Stimulated activated CD8-positive, alpha-beta memory T cell treated with anti-CD3 and anti-CD28 coated beads, Interleukin-12 subunit alpha, Interleukin-12 subunit beta, amount 100 ng/mL, for 24 hours (primary cell): Measurements from ENCODE around the gene CDKN1C.
"Not testable (repeated sequence)": the region's sequence is repeated elsewhere in the genome, so short reads cannot be mapped to it uniquely, and the experiment has no call there.

ENCODE experiments used
- DNase-seq: peaks from one replicate; pipeline ENCODE4 v3.0.0-alpha.2; 2020; ENCODE audit errors: extremely low read depth

Gene CDKN1C

DNA sequence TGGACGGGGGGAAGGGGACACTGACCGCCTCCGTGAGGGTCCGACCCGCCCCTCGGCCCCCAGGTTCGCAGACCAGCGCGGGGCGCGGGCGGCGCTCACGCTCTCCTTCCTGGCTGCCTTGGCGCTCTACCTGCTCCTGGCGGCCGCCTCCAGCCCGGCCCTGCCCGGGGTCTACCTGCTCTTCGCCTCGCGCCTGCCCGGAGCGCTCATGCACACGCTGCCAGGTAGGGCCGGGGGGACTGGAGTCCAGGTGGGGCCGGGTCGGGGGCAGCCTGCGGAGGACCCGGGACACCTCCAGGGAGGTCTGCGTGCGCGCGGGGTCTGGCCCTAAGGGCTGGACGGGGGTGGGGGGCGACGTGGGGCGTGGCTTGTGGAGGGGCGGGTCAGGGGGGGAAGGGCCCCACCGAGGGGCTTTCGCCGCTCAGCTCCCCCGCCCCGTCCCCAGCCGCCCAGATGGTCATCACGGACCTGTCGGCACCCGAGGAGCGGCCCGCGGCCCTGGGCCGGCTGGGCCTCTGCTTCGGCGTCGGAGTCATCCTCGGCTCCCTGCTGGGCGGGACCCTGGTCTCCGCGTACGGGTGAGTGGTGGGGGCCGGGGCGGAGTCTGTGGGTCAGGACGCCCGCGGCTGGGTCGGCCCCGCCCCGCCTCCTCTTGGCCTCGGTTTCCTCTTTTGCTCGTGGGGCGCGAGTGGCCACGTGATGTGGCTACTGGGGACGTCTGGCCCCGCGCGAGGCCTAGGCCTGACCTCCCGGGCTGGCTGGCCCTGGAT is 23.7 kb upstream of the CDKN1C start:
- DNase-seq: no peak

DNA sequence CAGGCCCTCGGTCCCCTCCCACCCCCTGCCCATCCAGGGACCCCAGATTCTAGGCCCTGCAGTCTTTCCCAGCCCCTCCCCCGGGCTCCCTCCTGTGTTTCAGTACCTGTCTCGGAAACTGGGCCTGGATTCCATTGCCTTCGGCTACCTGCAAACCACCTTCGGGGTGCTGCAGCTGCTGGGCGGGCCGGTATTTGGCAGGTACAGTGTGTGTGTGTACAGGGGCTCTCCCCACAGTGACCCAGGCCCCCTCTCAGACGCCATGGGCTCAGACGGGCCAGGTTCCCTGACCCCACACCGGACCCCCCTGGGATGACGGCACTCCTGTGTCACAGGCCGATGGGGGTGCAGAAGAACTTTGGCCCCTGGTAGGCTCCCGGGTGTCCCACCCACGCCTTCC is 22.6 kb upstream of the CDKN1C start:
- no peak for DNase-seq

DNA sequence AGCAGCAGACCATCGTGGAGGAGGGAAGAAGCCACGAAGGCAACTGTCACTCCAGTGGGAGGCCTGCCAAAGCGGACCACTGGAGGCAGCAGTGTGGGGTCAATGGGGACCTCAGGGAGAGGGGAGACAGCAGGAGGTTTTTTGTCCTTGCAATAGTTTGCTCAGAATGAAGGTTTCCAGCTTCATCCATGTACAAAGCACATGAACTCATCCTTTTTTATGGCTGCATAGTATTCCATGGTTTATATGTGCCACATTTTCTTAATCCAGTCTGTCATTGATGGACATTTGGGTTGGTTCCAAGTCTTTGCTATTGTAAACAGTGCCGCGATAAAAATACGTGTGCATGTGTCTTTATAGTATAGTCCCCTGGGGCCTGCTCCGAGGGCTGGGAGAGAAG is 19.7 kb upstream of the CDKN1C start:
- DNase-seq: not testable (repeated sequence)

DNA sequence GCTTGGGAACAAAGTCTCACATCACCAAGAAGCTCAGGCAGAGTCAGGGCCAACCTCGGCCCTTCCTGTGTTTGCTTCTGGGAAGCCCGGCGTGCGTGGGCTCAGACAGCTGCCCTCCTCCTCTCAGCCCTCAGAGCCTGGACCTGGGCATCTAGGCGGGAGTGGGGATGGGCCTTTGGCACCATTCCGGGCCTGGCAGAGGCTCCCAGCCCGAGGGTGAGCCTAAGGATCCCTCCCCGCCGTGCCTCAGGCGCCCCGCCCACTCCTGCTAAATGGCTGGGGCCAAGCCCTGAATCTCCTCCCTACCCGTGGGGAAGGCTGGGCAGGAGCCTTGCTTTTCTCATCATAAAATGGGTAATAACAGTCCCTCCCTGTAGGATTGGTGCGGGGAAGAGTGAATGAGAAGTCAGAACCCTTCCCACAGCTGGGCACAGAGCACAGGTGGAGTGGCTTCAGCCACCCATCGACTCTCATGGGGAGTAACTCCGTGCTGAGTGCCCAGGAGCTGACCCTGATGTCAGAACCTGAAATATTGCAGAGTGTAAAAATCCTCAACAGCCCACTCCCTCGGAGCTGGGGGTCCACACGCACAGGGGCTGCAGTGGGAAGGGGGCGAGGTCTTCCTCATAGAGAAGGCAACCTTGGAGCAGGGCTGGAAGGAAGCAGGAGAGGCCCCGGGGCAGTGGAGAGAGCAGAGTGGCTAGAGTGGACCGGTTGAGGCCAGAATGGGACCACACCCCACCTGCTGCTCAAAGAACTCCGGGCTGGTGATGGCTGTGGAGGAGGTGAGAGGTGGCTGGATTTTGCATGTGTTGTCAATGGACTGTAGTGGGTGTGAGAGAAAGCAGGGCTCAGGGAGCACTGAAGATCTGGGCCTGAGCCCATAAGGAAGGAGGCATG is 18.8 kb upstream of the CDKN1C start:
- no peak for DNase-seq

DNA sequence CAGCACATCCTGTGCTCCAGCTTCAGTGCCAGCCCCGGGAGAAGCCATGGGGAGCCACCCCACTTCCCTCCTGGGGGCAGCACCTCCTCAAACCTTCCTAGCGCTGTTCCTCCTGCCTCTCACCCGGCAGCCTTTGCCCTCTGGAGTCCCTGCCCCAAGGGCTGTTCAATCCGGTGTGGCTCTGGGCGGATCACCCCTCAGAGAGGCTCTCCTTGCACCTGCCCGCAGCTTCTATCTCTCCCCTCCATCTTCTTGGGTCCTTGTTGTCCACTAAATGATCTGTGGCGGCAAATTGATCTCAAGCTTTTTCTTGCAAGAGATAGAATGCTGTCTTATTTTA is 18.1 kb upstream of the CDKN1C start:
- no peak for DNase-seq

DNA sequence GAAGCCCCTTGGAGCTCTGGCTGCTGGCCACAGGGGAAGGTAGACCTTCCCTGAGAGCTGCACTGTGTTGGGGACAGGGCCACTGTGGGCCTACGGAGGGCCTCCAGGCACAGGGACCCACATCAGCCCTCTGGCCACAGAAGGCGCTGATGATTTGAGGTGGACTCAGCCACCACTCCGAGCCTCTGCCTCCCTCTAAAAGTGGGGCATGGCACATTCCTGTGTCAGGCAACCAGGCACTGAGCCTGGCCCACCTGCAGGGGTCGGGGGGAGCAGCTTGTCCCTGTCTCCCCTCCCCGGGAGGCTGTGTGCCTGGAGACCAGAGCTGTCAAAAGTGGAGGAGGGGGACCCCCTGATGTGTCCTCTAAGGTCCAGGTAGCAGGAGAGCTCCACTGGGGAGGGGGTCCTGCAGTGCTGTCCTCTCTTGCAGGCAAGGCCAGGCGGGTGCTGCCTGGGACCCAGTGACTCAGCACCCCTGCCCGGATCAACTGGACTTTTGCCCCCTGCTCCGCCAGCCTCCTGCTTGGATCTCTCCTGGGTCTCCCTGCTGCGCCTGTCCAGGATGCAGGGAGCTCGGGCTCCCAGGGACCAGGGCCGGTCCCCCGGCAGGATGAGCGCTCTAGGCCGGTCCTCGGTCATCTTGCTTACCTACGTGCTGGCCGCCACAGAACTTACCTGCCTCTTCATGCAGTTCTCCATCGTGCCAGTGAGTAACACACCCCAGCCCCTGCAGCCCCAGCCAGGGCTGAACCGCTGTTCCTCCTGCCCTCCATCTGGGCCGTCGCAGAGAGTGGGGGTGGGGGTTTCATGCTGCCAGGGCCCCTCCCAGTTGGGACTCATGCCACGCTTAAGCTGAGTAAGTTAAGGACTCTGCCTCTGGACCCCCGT is 17.5 kb upstream of the CDKN1C start:
- no peak for DNase-seq

DNA sequence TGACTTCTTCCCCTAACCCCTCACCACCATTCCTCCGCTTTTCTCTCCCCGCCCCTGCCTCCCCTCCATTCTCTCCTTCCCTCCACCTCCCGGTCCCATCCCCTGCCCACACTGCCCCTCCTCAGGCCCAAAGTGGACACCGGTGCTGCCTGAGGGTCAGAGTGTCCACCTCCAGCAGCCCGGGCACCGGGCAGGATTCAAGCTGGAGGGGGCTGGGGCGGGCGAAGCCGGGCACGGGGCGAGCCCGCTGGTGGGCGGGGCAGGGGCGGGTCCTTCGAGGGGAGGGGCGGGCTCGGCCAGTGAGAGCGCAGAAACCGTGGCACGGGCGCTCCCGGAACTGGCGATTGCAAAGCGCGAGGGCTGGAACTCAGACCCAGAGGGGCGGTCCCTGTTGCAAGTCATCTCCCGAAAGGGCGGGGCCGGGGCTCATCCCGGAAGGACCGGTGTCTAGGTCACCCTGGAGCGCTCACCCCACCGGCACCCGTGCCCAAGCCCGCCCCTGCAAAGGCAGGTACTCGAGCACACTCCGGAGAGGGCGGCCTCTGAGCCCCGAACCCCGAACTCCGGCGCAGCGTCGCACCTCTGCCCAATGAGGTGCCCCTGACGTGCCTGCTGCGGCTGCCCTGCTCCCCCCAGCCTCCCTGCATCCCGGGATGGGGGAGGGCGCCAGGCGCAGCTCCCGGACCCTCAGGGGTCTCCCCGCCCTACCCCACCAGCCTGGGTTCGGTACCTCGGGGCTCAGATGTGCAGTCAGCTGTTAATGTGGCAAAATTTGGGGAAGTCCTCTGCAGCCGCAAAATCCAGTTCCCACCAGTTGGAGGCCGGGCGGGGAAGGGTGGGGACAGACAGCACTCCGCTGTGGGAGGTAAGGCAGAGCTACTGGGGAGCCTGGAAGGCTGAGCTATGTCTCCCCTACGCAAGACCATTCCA is 16.5 kb upstream of the CDKN1C start:
- DNase-seq: peak; percentile 89

DNA sequence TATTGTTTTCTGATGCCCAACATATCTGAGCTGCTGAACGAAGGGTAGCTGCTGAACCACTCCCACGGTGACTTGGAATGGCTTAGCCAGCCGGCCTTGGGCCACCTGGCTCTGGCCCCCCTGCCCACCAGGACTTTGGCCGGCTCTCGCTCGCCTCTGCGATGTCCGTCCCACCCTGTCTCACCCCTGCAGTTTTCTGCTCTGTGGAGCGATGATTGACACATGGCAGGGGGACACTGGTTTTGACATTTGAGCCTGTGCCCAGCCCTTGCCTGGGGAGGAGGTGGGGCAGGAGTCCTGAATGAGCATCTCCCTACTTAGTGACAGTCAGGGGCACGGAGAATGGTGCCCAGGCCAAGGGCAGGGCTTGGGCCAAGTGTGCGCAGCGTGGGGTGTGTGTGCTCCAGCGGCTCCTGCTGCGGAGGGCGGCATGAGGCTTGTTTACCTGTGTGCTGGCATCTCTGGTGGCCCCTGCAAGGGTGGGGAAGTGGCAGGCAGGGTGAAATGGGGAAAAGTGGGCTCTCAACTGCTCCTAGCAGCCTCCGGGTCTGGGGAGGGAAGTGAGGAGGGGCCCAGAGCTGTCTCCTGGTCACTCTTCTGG is 15.7 kb upstream of the CDKN1C start:
- DNase-seq: no peak

DNA sequence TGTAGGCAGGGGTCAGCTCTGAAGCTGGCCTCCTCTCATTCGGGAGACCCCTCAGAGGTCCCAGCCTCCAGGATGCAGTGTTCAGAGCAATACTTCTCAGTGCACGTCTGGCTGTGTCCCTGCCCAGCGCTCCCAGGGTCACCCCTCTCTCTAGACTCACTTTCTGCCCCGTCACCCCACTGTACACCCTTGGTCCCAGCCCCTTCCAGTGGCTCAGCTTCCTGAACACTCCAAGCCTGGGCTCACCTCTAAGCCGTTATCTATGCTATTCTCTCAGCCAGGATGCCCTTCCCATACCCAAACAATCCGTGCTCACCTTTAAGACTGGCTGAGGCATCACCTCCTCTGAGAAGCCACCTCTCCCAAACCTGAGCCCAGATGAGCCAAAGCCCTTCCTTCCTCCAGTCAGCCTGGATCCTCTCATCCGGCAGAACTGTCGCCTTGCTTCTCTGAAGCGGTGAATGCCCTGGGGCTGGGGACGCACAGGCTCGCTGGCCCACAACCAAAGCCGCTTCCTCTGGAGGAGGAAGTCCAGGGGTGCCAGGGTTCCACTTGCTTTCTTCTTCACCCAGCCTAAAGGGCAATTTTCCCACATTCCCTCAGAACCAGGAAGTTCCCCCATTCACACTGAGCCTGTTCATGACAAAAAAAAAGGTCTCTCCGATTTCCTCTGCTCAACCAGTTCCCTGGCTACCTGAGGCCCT is 13.7 kb upstream of the CDKN1C start:
- DNase-seq: no peak

DNA sequence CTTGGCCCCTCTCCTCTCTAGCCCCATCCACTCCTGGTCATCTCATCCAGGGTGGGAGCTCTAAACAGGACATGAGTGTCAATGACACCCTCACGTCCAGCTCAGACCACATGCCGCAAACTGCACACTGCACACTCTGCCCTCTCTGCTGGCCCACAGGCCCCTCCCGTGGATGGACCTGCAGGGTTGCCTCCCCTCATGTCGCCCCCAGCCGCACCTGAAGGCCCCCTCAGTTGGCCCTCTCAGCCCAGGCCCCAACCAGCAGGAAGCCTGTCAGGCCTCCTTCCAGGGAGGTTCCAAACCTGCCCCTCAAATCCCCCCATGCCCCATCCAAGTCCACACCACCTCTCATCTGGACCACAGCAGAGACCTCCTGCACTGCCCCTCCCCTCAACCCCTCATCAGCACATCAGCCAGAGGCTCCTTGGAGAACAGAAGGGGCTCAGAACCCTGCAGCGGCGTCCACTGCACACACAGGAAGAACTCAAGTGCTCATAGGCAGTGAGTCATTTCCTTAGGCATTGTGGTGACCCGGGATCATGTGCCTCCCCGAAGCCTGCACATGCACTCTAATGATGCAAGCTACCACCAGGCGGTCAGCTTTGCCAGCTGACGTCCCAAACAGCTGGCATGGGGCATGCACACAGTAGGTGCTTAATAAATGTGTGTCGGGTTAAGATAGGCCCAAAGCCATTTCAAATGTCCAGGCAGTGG is 12.9 kb upstream of the CDKN1C start:
- DNase-seq: no peak

DNA sequence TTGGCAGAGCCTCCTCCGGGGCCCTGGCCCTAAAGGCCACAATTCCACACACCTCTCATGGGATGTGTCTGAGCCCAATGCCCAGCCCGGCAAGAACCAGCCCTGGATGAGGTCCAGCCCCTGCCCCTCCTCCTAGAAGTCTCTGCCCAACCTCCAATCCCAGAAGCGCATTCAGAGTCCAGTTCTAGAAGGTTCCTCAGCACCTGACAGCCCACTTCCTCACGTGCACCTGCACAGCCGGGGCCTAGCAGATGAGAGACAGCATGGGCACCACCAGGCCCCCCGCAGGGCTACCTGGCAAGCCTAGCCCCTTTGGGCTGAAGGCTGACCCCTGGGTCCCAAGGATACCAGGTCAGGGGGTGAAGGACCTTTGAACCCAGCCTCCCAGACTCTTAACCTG is 11.5 kb upstream of the CDKN1C start:
- no peak for DNase-seq

DNA sequence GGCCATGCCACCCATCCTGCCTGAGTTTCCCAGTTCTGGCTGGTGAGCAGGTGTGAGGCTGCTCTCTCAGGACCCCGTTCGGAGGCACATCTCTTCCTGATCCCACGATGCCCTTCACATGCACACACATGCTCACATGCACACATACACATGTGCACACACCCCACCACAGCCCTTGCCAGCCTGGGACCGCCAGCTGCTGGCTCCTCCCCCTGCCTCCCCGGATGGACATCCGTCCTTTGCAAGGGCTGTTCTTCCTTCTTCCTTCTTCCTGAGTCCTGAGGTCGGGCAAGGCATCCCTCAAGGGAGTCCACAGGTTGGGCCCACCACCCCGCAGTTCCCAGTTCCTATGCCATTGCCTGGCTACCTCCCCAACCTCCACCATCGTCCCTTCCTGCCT is 10.5 kb upstream of the CDKN1C start:
- no peak for DNase-seq

DNA sequence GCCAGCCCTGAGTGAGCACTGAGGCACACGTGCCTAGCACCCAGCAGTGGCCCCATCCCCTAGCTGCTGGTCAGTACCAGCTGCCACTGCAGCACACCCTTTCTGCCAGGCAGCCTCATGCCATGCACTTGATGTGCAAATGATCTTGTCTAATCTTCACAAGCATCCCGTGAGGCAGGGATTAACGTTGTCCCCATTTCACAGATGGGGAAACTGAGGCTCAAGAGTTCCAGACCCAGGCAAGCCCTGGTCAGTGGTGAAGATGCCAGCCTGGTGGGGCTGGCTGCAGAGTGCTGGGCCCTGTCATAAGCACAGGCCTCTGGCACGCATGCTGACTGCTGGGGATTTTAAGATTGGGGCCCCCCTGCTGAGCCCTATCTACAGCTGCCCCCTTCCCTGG is 8.4 kb upstream of the CDKN1C start:
- no peak for DNase-seq

DNA sequence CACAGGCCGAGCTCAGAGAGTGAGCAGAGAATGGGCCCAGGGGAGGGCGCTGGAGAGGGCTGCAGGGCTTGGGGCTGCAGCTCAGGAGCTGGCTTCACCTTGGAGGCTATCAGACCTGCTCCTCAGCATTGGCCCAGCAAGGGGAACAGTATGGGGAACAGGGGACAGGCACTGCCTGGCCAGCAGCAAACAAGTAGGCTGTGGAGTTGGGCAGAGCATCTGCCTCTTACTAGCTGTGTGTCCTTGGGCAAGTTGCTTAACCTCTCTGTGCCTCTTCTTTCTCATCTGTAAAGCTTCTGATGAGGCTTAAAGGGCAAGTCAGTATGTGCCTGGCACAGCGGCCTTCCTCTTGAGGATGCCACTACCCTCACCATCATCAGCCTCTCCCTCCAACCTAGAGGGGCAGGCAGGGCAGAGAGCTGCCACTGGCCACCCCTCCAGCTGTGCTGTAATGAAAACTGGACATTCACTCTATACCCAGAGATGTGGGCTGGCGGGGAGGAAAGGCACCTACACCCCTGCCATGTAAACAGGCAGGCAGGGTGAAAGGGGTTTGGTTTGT is 7.5 kb upstream of the CDKN1C start:
- DNase-seq: no peak

DNA sequence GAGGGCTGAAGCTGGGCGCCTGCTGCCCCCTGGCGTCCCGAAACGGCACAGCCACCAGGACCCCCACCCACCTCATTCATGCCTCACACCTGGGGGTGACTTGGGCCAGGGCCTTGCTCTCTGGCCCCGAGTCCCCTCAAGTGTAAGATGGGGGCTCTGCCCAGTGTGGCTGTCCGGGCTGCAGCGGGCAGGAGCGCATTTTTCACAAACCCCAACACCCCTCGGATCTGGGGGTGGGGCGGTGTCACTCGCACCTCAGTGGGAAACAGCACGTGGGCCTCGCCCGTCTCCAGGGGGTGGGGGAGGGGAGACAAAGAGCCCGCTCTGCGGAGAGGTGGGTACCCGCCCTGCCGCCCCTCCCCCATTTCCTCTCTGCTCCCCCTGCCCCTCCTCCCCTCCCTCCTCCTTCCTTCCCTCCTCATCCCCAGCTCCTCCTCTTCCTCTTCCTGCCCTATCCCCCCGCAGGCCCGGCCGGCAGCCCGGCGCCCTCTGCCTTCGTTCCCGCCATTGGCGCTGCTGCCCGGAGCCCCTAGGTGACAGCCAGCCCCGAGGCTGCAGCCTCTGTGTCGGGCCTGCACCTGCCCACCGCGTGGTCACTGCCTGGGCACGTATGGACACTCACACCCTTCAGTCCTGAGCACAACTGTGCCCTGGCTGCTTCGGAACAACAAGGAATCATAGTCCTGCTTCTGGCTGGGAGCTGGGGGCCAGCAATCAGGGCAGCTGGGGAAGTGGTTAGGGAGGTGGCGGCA is 6.8 kb upstream of the CDKN1C start:
- no peak for DNase-seq

DNA sequence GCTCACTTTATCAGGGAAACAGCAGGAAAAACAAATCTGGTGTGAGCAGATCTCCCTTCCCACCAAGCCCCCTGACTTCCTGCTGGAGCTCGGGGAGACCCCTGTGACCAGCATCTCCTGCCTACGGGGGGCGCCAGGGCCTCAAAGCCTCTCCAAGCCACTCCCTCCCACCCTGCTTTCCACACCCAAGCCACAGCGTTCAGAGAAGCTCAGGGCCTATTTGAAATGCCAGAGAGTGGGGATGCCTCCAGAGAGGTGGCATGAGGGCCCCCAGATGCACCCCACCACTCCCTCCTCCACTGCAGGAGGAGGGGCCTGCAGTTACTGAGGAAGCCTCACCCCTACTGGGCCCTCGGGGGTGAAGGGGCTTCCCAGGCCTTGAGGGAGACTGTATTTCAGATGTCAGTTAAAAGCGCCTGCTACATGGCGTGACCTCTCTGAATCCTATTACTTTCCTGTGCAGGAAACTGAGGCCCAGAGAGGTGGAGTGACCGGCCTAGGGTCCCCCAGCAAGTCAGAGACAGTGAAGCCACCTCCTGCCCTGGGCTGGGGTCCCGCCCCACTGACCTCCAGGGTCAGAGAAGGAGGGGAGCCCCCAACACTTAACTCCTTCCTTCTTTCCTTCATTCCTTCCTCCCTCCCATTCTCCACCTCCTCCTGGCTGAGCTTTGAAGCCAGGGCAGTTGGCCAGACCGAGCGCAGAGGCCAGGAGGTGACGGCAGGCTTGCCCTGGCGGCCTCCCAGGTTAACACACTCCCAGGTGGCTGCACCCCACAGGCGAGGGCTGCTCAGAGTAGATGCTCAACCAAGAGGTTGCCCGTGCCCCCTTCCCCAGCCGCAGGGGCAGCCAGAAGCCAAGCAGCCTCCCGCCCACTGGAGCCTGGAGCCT is 6.0 kb upstream of the CDKN1C start:
- no peak for DNase-seq
